ENCODE measurements around the gene ZNF423. TPM values are rescaled to one million over a fixed set of nuclear protein-coding genes. Genes with fewer than 3 reads are reported as not detected.
A peak's percentile ranks its signal among the peaks of the same experiment; 100 is the strongest.

The ZNF423 gene
- total and polyA plus RNA-seq, 7 donors, result 0.69 to 19.7 (median 3.6) TPM

DNA sequence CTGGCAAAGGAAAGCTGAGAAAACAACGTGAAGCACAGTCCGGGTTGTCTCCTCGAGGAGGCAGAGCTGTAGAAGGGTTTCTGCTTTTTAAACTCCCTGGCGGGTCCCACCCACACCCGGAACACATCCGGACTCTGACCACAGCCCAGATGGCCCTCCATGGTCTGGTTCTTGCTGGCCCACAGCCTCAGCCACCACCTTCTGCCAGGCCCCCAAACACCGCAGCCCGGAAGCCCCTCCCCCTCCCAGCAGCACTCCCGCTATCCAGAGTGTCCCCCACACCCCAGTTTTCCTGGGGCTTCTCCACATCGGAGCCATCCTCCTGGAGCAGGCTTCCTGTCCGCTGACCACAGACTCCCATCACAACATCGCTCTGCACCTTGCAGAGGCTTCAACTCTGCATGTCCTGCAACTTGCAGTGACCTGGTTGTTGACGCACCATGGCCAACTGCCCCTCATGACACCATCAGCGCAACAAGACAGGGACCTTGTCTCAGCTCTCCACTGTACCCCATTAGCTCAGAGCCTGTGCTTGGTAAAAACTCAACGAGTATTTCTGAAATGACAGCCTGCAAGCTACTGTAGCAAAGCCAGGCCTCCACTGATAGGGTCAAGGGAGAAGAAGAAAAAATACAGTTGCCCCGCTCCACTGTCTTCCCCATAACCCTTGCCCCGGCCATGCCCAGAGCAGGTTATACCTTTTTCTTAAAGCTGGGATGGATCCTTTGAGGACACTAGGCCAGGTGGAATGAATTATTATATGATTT, 352.5 kb downstream of the ZNF423 start:
- Histone ChIP-seq H3K9me3 (no peaks in the 10 kb centered on the region), H3K4me1 (no peaks in the 10 kb centered on the region), H3K27me3 (no peaks in the 10 kb centered on the region), H3K4me3 (no peak overlapping the region), H3K36me3 (no peaks in the 10 kb centered on the region), H3K27ac (no peak overlapping the region)
- TF ChIP-seq, protein P1, sequence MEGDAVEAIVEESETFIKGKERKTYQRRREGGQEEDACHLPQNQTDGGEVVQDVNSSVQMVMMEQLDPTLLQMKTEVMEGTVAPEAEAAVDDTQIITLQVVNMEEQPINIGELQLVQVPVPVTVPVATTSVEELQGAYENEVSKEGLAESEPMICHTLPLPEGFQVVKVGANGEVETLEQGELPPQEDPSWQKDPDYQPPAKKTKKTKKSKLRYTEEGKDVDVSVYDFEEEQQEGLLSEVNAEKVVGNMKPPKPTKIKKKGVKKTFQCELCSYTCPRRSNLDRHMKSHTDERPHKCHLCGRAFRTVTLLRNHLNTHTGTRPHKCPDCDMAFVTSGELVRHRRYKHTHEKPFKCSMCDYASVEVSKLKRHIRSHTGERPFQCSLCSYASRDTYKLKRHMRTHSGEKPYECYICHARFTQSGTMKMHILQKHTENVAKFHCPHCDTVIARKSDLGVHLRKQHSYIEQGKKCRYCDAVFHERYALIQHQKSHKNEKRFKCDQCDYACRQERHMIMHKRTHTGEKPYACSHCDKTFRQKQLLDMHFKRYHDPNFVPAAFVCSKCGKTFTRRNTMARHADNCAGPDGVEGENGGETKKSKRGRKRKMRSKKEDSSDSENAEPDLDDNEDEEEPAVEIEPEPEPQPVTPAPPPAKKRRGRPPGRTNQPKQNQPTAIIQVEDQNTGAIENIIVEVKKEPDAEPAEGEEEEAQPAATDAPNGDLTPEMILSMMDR (IDR thresholded peaks at IDR 0.05), result no peak
- no peak for TF ChIP-seq EP300 (IDR thresholded peaks at IDR 0.05)
- TF ChIP-seq POLR2AphosphoS5 (IDR thresholded peaks at IDR 0.05), result no peak
- WGBS, 2 donors, result 59 to 78% methylated on average over 17 of the region's 17 CpGs
- intact Hi-C loops (cut with DNase I), result no loop called here
- DNase-seq, result peak; percentile 42

DNA sequence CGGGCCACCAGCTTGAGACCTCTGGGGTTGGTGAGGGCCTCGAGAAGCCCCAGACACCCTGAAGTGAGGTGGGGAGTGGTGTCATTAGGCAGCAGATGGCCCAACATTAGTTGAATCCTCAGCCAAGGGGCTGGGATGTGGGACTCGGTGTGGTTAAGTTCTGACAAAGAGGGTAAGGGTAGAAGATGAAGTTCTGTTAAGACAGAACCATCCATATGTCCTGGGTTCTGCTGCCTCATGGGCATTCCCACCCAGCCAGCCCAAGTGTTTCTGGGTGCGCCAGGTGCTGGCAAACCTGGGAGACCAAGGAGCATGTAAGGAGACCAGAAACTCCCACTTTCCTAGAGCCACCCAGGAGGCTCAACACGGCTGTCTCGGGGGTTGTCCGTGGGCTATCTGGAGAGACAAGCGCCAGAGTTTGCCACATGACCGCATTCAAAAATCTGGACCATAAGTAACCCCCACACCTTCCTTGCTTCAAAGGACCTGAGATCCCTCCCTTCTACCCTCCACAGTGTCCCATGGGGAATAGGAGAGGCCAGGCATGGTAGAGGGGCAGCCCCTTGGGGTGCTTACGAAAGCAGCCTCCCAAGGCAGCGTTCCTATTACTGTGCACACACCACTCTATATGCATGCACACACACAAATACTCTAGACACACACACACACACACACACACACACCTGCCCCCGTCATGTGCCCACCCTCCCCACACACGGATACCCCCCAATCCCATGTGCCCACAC, 353.6 kb downstream of the ZNF423 start:
- DNase-seq, result no peak
- Histone ChIP-seq H3K27ac (no peak overlapping the region), H3K4me1 (no peaks in the 10 kb centered on the region), H3K27me3 (no peaks in the 10 kb centered on the region), H3K36me3 (no peaks in the 10 kb centered on the region), H3K9me3 (no peaks in the 10 kb centered on the region), H3K4me3 (no peak overlapping the region)
- 83 to 88% methylated on average over 13 of the region's 13 CpGs for WGBS, 2 donors
- TF ChIP-seq, protein P1 (IDR thresholded peaks at IDR 0.05), result no peak
- no peak for TF ChIP-seq POLR2A (IDR thresholded peaks at IDR 0.05)
- no peak for TF ChIP-seq EP300 (IDR thresholded peaks at IDR 0.05)
- no peak for TF ChIP-seq POLR2AphosphoS5 (IDR thresholded peaks at IDR 0.05)
- intact Hi-C loops (cut with DNase I), result no loop called here

DNA sequence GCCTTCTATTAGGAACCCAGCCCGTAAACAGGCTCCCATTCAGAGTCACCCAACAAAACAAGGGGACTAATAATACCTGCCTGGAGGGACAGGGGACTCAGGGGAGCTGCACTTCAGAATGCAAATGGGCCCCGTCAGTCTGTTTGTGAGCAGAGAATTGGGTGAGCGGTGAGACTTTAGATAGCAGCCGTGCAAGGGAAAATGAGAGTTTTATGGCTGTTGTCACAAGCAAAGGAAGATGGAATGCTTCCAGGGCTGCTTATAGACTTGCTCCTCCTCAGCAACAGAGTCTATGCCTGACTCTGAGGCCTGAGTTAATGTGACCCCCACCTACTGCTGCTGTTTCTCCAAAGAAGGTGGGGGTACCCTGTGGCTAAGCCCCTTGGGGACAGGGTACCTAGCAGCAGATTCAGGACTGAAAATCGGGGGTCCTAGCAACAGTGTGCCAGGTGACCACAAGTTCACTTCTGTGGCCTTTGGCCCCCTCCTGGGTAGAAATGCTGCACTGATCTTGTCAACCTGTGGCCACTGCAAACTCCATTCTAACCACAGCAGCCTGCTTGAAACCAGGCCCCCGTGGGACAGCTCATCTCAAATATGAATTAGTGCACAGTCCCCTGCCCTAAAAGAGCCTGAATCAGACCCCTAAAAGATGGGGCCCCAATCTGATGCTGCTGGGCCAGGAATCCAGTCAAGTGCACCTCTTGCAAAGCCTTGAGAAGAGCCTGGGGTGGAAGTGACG, 355.9 kb downstream of the ZNF423 start:
- Histone ChIP-seq H3K4me1 (no peaks in the 10 kb centered on the region), H3K27me3 (no peaks in the 10 kb centered on the region), H3K9me3 (no peaks in the 10 kb centered on the region), H3K27ac (no peak overlapping the region), H3K36me3 (no peaks in the 10 kb centered on the region), H3K4me3 (no peak overlapping the region)
- WGBS, 2 donors, result 50 to 69% methylated on average over 7 of the region's 7 CpGs
- intact Hi-C loops (cut with DNase I), result no loop called here
- no peak for TF ChIP-seq POLR2A (IDR thresholded peaks at IDR 0.05)
- no peak for TF ChIP-seq EP300 (IDR thresholded peaks at IDR 0.05)
- TF ChIP-seq, protein P1 (IDR thresholded peaks at IDR 0.05), result no peak
- no peak for TF ChIP-seq POLR2AphosphoS5 (IDR thresholded peaks at IDR 0.05)
- no peak for DNase-seq

DNA sequence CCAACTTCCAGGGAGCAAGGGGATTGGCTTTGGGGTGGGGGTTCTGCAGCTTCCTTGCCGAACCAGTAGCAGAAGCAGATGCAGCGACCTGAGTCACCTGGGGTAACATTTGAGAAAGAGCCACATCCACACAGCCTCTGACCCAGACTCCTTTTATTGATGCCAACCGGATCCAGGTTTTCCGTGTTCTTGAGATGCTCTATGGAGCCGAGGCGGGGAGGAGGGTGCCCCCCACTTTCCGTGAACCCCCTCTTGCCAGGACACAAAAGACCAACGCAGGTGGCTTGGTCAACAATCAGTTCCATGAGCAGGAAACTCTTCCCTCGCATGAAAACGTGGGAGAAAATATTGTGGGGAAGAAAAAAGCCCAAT, 356.5 kb downstream of the ZNF423 start:
- H3K4me1 ChIP-seq, result no peaks in the 10 kb centered on the region
- no peak overlapping the region for H3K4me3 ChIP-seq
- no peaks in the 10 kb centered on the region for H3K27me3 ChIP-seq
- TF ChIP-seq POLR2A (IDR thresholded peaks at IDR 0.05) (no peak), EP300 (IDR thresholded peaks at IDR 0.05) (no peak), POLR2AphosphoS5 (IDR thresholded peaks at IDR 0.05) (no peak)
- TF ChIP-seq, protein P1 (IDR thresholded peaks at IDR 0.05), result no peak
- intact Hi-C loops (cut with DNase I), result no loop called here
- no peak for DNase-seq
- WGBS, 2 donors, result 81% methylated on average over 10 of the region's 10 CpGs
- no peaks in the 10 kb centered on the region for H3K36me3 ChIP-seq
- H3K9me3 ChIP-seq, result no peaks in the 10 kb centered on the region
- H3K27ac ChIP-seq, result no peak overlapping the region
